22Rv1 (cell line): ENCODE measurements around the gene WDR38.

Experiments used
- H3K27ac ChIP-seq: fragments of 450-650 bp; 2 replicates; pipeline ENCODE4 v1.5.1; 2017
- ZFX ChIP-seq: fragments of 450-650 bp; IDR thresholded peaks from 2 replicates; pipeline ENCODE4 v1.6.1; 2017; ENCODE audit warnings: antibody characterized with exemption, borderline replicate concordance
- TF ChIP-seq, protein P1 (sequence below): fragments of 450-650 bp; IDR thresholded peaks from 2 replicates; pipeline ENCODE4 v1.5.1; 2017; ENCODE audit warnings: mild to moderate bottlenecking

The WDR38 gene

DNA sequence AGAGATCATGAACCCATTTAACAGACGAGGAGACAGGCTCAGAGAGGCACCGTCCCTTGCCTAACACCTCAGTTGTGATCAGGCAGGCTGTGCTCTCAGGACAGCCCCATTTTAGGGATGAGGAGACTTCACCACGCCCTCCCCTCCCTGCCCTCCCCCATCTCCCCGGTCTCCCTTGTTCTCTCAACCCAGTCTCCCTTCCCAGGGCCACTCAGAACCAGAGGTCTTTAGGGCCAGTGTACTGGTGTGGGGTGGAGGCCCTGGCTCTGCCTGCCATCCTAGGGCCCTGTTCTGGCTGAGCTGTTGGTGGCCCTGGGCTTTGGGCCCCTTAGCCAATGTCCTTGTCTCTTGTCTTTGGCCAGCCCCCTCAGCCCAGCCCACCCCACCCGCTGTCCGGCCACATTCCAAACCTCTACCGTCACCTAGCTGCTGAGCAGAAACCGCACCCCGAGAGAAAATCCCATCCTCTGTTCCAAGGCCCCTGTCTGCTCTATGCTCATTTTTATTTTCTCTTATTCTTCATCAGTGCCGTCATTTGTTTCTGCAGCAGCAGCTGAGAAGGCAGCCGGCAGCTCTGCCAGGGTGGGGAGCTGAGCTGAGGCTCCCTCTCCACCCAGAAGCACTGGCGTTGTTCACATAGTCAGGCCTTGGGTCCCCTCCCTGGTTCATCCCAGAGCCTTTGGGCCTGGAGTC is 42.5 kb upstream of the WDR38 start:
- H3K27ac ChIP-seq: no peak overlapping the region
- TF ChIP-seq, protein P1, sequence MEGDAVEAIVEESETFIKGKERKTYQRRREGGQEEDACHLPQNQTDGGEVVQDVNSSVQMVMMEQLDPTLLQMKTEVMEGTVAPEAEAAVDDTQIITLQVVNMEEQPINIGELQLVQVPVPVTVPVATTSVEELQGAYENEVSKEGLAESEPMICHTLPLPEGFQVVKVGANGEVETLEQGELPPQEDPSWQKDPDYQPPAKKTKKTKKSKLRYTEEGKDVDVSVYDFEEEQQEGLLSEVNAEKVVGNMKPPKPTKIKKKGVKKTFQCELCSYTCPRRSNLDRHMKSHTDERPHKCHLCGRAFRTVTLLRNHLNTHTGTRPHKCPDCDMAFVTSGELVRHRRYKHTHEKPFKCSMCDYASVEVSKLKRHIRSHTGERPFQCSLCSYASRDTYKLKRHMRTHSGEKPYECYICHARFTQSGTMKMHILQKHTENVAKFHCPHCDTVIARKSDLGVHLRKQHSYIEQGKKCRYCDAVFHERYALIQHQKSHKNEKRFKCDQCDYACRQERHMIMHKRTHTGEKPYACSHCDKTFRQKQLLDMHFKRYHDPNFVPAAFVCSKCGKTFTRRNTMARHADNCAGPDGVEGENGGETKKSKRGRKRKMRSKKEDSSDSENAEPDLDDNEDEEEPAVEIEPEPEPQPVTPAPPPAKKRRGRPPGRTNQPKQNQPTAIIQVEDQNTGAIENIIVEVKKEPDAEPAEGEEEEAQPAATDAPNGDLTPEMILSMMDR: no peak
- TF ChIP-seq ZFX: no peak

DNA sequence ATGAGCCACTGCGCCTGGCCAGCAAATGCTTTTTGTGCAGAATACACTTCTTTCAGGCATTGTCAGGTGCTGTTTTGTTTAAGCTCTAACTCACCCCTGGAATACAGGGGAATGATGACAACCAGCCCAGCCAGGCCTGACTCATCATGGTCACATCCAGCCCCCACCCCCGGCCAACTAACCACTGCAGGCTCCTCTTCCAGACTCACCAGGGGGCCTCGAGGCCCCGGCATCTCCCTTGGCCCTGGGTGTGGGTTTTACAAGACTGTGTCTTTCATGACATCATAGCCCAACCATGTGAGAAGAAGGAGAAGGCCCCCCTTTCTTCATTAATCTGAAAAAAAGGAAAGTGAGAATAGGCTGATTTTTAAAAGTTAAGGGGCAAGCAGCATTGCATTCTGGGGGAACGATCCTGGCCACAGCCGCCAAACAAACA is 40.8 kb upstream of the WDR38 start:
- no peak overlapping the region for H3K27ac ChIP-seq
- TF ChIP-seq, protein P1: no peak
- TF ChIP-seq ZFX: no peak

GRCh38 chr9:124813041-124813440 is 40.2 kb upstream of the WDR38 start:
- TF ChIP-seq ZFX: no peak
- H3K27ac ChIP-seq: no peak overlapping the region

DNA sequence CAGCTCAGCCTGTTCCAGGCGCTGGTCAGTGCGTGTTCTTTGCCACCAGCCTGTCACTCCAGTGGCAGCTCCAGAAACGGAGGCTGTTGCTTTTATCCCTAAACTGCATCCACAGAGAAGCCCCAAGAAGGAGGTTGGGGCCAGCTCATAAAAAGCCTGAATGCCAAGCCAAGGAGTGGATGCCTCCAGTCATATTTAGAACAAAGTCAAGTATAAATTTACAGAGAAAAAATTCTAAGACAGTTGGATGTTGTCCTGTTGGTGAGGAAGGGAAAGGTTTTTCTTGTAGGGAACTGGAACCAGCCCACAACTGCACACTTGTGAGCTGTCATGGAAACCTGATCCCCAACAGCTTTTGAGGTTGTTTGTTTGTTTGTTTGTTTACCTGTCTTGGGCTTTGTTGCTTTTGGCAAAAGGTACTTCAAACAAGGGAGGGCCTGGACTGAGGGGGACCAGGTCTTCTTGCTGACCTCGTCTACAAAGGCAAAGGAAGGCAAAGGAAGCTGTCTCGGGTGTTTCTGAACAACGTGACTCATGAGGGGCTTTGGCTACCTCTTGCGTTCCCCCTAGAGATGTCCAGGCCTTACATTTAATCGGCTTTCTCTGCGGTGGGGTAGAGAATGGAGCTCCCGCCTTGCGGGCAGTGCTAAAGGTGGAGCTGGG is 39.6 kb upstream of the WDR38 start:
- no peak overlapping the region for H3K27ac ChIP-seq
- TF ChIP-seq, protein P1: no peak
- no peak for TF ChIP-seq ZFX

DNA sequence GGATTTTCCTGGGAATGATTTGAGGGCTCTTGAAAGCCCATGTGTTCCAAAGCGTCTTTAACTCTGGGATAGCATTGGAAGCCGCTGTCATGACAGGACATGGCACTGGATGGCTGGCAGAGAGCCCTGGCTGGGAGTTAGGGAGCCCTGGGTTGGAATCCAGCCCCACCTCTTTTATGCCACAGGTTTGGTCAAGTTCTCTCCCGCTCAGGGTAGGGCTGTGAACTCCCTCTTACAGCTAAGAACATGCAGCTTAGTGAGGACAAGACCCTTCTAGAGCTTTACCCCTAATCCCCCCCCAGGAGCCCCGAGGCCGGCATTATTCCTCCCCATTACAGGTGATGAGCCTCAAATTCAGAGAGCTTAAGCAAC is 39.1 kb upstream of the WDR38 start:
- no peak overlapping the region for H3K27ac ChIP-seq
- TF ChIP-seq, protein P1: no peak
- TF ChIP-seq ZFX: no peak

DNA sequence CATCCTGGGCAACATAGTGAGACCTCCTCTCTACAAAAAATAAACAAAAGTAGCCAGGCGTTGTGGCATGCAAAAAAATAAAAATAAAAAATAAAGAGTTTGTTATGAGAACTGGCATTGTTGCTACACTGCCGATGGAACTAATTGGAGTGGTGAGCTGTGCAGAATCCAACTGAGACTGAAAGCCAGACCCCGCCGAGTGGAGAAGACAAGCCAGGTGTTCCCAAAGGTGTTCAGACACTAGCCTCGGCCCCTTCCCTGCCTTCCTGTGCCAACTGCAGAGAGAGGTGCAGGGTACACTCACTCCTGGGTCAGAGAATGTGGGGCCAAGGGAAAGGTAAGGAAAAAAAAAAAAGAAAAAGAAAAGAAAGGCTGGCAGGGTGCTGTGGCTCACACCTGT is 37.7 kb upstream of the WDR38 start:
- no peak overlapping the region for H3K27ac ChIP-seq
- no peak for TF ChIP-seq ZFX
- TF ChIP-seq, protein P1: no peak

DNA sequence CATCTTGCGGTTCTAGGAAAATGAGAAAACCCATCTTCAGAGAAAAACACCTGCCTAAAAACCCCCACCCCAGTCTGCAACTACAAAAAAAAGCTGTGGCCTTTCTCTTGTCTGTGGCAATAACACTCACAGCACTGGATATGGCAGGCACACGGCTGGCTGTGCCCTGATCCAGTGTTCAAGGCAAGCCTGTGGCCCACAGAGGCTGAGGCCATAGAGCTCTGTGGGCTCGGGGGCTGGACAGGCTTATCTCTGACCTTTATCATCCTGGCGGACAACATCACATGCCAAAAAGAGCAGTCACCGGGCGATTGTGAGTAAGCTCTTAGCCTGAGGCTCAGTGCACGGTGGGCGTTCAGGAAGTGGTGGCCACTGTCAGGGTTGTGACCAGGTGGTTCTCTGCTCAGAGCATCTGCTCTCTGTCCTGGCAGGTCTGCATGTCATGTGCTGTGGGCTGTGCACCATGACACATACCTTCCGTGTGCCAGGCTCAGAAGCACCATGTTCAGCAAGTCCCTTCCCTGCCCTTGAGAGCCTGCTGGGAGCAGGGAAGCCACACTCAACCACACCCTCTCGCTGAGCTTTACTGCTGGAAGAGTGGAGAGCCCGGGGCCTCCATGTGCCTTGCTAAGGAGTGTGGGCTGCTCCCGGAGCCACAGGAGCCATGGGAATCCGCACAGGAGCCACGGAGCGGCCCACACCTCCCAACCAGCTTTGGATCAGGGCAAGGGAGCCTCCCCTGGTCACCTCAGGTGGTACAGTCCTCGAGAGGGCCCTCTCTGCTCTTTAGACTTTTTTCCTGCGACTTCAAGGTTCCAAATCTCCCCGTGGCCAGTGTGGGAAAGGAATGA is 34.6 kb upstream of the WDR38 start:
- no peak overlapping the region for H3K27ac ChIP-seq
- TF ChIP-seq, protein P1: no peak
- no peak for TF ChIP-seq ZFX
